Activated CD4-positive, alpha-beta memory T cell treated with anti-CD3 and anti-CD28 coated beads for 36 hours (primary cell): ENCODE data around the gene DENND1B. TPM values are rescaled to one million over a fixed set of nuclear protein-coding genes. Genes with fewer than 3 reads are reported as not detected.
"Not testable (repeated sequence)": the region's sequence is repeated elsewhere in the genome, so short reads cannot be mapped to it uniquely, and the experiment has no call there.

Source experiments
- CTCF ChIA-PET: fragments of 350-600 bp; sonication (Branson Sonifier 250); formaldehyde crosslinking; loops from one replicate; lab custom pipeline; 2021; ENCODE audit warnings: antibody characterized with exemption, inconsistent platforms; lab: Charles Lee
- POLR2A ChIA-PET: fragments of 350-600 bp; sonication (Branson Sonifier 250); formaldehyde crosslinking; loops from one replicate; lab custom pipeline; 2021; ENCODE audit warnings: antibody characterized with exemption; lab: Charles Lee
- DNase-seq: peaks from one replicate; pipeline ENCODE4 v3.0.0-alpha.2; 2020
- H3K27ac Mint-ChIP-seq: one replicate; pipeline ENCODE4 v1.8.0; 2021; ENCODE audit warnings: mixed read lengths
- H3K27me3 Mint-ChIP-seq: one replicate; pipeline ENCODE4 v1.8.0; 2021; ENCODE audit warnings: mixed read lengths
- H3K36me3 Mint-ChIP-seq: one replicate; pipeline ENCODE4 v1.8.0; 2021; ENCODE audit warnings: mixed read lengths
- H3K4me1 Mint-ChIP-seq: one replicate; pipeline ENCODE4 v1.8.0; 2021; ENCODE audit warnings: low read depth, mixed read lengths
- H3K4me3 Mint-ChIP-seq: one replicate; pipeline ENCODE4 v1.8.0; 2021; ENCODE audit warnings: mild to moderate bottlenecking, mixed read lengths
- H3K9me3 Mint-ChIP-seq: one replicate; pipeline ENCODE4 v1.8.0; 2021; ENCODE audit warnings: mixed read lengths
- intact Hi-C: fragments of 100-400 bp; cut with micrococcal nuclease; formaldehyde crosslinking; loops from one replicate; pipeline ENCODE4 v1.15.1; 2023
- total RNA-seq, 2 experiments: library from RNA; stranded (reverse); gene quantifications; one replicate each; pipeline ENCODE4 v1.2.3, GENCODE V29; 2021

DENND1B gene
- total RNA-seq, 2 experiments from 2014 or later, result 12.5 to 15.6 TPM

DNA sequence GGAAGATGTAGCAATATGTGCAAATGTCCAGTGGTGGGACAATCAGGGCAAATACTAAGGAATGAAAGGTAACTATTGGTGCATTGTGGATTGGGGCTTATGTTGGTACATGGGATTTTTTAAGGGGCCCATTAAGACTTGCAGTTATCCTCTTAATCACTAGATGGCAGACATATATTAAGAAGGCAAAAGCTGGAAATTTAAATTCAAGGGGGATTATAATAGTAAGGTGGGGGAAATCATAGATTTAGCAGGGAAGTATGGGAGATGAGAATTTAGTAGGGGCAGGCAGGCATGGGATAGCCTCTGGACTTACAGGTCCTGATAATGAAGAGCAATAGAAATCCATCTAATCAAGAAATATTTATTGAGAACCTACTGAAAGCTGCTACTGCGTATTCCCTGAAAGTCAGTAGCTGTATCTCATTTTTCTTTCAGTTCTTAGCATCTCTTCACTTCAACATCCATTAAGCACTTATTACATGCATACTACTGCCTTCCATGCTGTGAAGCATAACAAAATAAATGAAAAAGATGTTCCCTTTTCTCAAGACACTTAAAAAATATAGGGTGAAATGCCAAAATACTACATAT, 255.4 kb downstream of the DENND1B start:
- H3K36me3 Mint-ChIP-seq, result peaks cover 1% of the 10 kb centered on the region
- H3K27ac Mint-ChIP-seq, result no peak overlapping the region
- ChIA-PET POLR2A (no interaction called here), CTCF (interaction anchor here (0.6 to 2.9 kb wide), 12 partner anchors 58 to 534 kb away, joined by 3 to 24 read pairs (median 3); no protein-coding TSS in a partner anchor)
- H3K4me3 Mint-ChIP-seq, result no peak overlapping the region
- peaks cover 6% of the 10 kb centered on the region for H3K4me1 Mint-ChIP-seq
- intact Hi-C loops, result loop anchor here (2.0 to 10.0 kb wide), 6 partner anchors 97 to 945 kb away; partner anchors contain the start of gene NEK7
- no peaks in the 10 kb centered on the region for H3K27me3 Mint-ChIP-seq
- no peaks in the 10 kb centered on the region for H3K9me3 Mint-ChIP-seq
- DNase-seq, result no peak

DNA sequence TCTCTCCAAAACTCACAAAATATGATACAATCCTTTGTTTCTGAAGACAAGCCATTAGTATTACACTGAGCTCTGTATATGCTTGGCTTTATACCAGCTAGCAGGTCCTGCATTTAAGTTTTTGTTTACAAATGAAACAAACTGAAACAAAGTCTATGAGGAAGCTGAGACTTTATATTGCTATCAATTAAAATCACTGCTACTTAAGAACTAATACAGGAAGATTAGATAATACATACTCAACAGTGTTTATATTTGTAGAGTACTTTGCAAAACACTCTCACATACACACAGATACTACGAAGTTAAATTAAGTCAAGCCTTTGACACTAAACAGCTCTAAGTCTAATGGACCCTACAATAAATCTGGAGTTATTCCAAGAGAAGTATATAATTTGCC, 259.9 kb downstream of the DENND1B start:
- no peaks in the 10 kb centered on the region for H3K4me1 Mint-ChIP-seq
- H3K27ac Mint-ChIP-seq, result no peak overlapping the region
- no peak overlapping the region for H3K4me3 Mint-ChIP-seq
- H3K9me3 Mint-ChIP-seq, result no peaks in the 10 kb centered on the region
- CTCF ChIA-PET, result interaction anchor here (0.9 to 2.5 kb wide), 5 partner anchors 11 to 409 kb away, joined by 3 to 8 read pairs (median 3); no protein-coding TSS in a partner anchor
- POLR2A ChIA-PET, result no interaction called here
- no peak for DNase-seq
- no peaks in the 10 kb centered on the region for H3K27me3 Mint-ChIP-seq
- intact Hi-C loops, result no loop called here
- H3K36me3 Mint-ChIP-seq, result peaks cover 10% of the 10 kb centered on the region

- no peaks in the 10 kb centered on the region for H3K27me3 Mint-ChIP-seq
- no peak overlapping the region for H3K27ac Mint-ChIP-seq
- H3K36me3 Mint-ChIP-seq, result peaks cover 10% of the 10 kb centered on the region
- intact Hi-C loops, result no loop called here
- ChIA-PET POLR2A (no interaction called here), CTCF (interaction anchor here (1.1 kb wide), 1 partner anchor 155 kb away, joined by 4 read pairs; no protein-coding TSS in a partner anchor)
- no peaks in the 10 kb centered on the region for H3K9me3 Mint-ChIP-seq
- DNase-seq, result no peak
- no peaks in the 10 kb centered on the region for H3K4me1 Mint-ChIP-seq
- no peak overlapping the region for H3K4me3 Mint-ChIP-seq
Measured at GRCh38 chr1:197510691-197511378, 264.4 kb downstream of the DENND1B start.

GRCh38 chr1:197496722-197497121, 278.6 kb downstream of the DENND1B start:
- Mint-ChIP-seq H3K4me3 (no peak overlapping the region), H3K27ac (no peak overlapping the region), H3K36me3 (no peaks in the 10 kb centered on the region), H3K9me3 (no peaks in the 10 kb centered on the region), H3K27me3 (peaks cover 6% of the 10 kb centered on the region), H3K4me1 (no peaks in the 10 kb centered on the region)
- intact Hi-C loops, result no loop called here
- ChIA-PET POLR2A (no interaction called here), CTCF (no interaction called here)
- DNase-seq, result no peak

- CTCF ChIA-PET, H3K4me3 Mint-ChIP-seq, H3K4me1 Mint-ChIP-seq, POLR2A ChIA-PET, H3K9me3 Mint-ChIP-seq, intact Hi-C loops, H3K36me3 Mint-ChIP-seq, H3K27me3 Mint-ChIP-seq, H3K27ac Mint-ChIP-seq, DNase-seq: not testable (repeated sequence)
Measured at GRCh38 chr1:197491505-197491904, 283.8 kb downstream of the DENND1B start.

DNA sequence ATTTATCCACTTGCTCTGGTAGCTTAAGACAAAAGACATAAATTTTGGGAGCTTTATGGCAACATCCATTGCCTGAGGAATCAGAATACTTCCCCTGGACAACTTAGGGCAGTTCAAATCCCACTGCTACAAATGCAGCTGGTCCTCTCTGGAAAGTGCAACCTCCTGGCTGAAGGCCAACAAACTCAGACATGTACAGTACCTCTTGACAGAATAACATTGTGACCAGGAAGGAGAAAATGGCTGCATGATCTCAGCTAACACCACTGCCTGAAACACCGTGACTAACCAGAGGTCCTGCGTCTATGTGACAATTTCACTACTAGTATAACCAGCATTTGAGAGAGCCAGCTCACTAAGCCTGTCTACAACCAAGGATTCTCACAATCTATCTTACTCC, 288.3 kb downstream of the DENND1B start:
- no peaks in the 10 kb centered on the region for H3K4me1 Mint-ChIP-seq
- H3K36me3 Mint-ChIP-seq, result no peaks in the 10 kb centered on the region
- intact Hi-C loops, result no loop called here
- no peak overlapping the region for H3K27ac Mint-ChIP-seq
- no peak for DNase-seq
- H3K4me3 Mint-ChIP-seq, result no peak overlapping the region
- H3K27me3 Mint-ChIP-seq, result peaks cover 3% of the 10 kb centered on the region
- CTCF ChIA-PET, result no interaction called here
- POLR2A ChIA-PET, result no interaction called here
- no peaks in the 10 kb centered on the region for H3K9me3 Mint-ChIP-seq

DNA sequence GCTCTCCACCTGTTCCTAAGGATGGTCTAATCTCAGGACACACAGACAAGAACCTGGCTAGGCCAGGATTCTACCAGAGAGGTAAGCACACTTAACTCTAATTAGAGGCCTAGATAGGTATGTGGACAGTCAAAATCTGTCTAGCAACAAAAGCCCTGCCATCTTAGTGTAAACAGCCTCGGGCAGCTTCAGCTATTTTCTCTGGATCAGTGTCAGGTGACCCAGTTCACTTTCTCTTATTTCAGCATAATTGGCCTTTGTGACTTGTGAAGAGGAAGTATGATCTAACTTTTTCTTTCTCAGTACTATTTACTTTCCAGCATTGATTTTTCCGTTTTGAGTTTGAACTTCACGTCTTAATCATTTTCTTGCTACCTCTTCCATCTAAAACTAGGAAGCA, 289.5 kb downstream of the DENND1B start:
- intact Hi-C loops, result no loop called here
- Mint-ChIP-seq H3K4me3 (no peak overlapping the region), H3K27me3 (peaks cover 3% of the 10 kb centered on the region), H3K27ac (no peak overlapping the region), H3K9me3 (no peaks in the 10 kb centered on the region), H3K36me3 (no peaks in the 10 kb centered on the region), H3K4me1 (peaks cover 9% of the 10 kb centered on the region)
- ChIA-PET CTCF (interaction anchor here (1.2 kb wide), 1 partner anchor 116 kb away, joined by 3 read pairs; no protein-coding TSS in a partner anchor), POLR2A (interaction anchor here (0.6 kb wide), 1 partner anchor 41 kb away, joined by 3 read pairs; no protein-coding TSS in a partner anchor)
- DNase-seq, result no peak

DNA sequence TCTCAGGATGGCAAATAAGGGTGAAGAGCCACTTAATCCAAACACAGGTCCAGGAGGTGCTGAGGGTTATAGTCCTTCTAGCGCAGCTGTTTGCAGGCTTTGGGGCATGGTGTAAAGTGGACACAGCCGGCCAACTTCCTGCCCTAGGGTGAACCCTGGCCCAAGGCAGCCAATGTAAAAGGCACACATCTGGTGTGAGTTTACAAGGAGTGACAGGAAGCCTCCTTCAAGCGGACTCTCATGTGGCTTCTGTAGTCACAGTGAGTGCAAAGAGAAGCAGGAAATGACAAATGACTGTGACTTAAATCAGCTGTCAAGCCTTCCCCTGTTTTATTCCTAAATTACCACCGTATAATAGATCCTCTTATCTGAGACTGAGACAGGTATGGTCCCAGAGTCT, 294.2 kb downstream of the DENND1B start:
- H3K4me1 Mint-ChIP-seq, result peaks cover 12% of the 10 kb centered on the region
- H3K27me3 Mint-ChIP-seq, result peaks cover 1% of the 10 kb centered on the region
- ChIA-PET CTCF (no interaction called here), POLR2A (no interaction called here)
- DNase-seq, result peak; percentile 38
- intact Hi-C loops, result loop anchor here (5.0 kb wide), 1 partner anchor 79 kb away; no protein-coding TSS in a partner anchor
- H3K27ac Mint-ChIP-seq, result no peak overlapping the region
- no peaks in the 10 kb centered on the region for H3K36me3 Mint-ChIP-seq
- H3K9me3 Mint-ChIP-seq, result no peaks in the 10 kb centered on the region
- H3K4me3 Mint-ChIP-seq, result no peak overlapping the region

- DNase-seq, result no peak
- Mint-ChIP-seq H3K27me3 (no peaks in the 10 kb centered on the region), H3K36me3 (no peaks in the 10 kb centered on the region), H3K9me3 (no peaks in the 10 kb centered on the region), H3K4me1 (peaks cover 12% of the 10 kb centered on the region), H3K27ac (no peak overlapping the region), H3K4me3 (no peak overlapping the region)
- intact Hi-C loops, result loop anchor here (5.0 kb wide), 1 partner anchor 78 kb away; no protein-coding TSS in a partner anchor
- POLR2A ChIA-PET, result no interaction called here
- CTCF ChIA-PET, result no interaction called here
Measured at GRCh38 chr1:197480446-197480845, 294.8 kb downstream of the DENND1B start.

GRCh38 chr1:197472141-197472540, 303.1 kb downstream of the DENND1B start:
- CTCF ChIA-PET, result no interaction called here
- intact Hi-C loops, result no loop called here
- H3K36me3 Mint-ChIP-seq, result no peaks in the 10 kb centered on the region
- no peak overlapping the region for H3K4me3 Mint-ChIP-seq
- H3K27ac Mint-ChIP-seq, result no peak overlapping the region
- no peaks in the 10 kb centered on the region for H3K9me3 Mint-ChIP-seq
- POLR2A ChIA-PET, result no interaction called here
- no peaks in the 10 kb centered on the region for H3K27me3 Mint-ChIP-seq
- no peak for DNase-seq
- no peaks in the 10 kb centered on the region for H3K4me1 Mint-ChIP-seq

DNA sequence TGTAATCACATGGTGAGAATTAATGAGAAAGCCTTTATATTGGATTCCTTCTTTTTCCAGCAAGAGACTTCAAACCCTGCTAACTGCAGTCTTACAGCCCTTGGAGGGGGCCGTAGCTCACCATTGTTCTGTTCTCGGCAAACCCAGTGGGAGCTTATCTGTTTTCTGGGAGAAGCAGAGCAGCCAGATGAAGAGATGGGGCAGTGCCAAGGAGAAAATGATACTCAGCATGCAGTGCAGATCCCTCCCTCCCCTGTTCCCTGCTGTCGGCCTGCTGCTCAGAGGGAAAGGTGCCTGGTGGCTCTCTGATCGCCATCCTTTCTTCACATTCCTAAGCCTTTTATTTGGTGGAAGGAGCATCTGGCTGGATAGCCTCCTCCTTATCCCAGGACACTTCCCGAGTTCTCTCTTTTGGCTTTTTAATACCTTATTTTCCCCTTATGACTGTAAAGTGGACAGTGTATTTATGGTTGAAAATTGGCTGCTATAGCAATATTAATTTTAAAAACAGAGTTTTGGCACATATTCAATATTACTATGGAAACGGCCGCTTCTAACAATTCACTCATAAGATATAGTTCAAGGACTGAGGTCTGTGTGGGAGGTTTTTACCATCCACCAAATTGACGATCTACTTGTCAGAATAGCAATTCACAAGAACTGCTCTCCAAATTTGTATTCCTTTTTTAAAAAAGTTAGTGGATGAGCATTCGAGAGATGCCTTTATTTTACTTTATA, 303.9 kb downstream of the DENND1B start:
- no peaks in the 10 kb centered on the region for H3K9me3 Mint-ChIP-seq
- ChIA-PET POLR2A (no interaction called here), CTCF (interaction anchor here (0.7 kb wide), 2 partner anchors 88 to 170 kb away, joined by 3 read pairs; no protein-coding TSS in a partner anchor)
- no peak for DNase-seq
- no peak overlapping the region for H3K4me3 Mint-ChIP-seq
- H3K36me3 Mint-ChIP-seq, result no peaks in the 10 kb centered on the region
- H3K4me1 Mint-ChIP-seq, result no peaks in the 10 kb centered on the region
- intact Hi-C loops, result no loop called here
- no peaks in the 10 kb centered on the region for H3K27me3 Mint-ChIP-seq
- H3K27ac Mint-ChIP-seq, result no peak overlapping the region

DNA sequence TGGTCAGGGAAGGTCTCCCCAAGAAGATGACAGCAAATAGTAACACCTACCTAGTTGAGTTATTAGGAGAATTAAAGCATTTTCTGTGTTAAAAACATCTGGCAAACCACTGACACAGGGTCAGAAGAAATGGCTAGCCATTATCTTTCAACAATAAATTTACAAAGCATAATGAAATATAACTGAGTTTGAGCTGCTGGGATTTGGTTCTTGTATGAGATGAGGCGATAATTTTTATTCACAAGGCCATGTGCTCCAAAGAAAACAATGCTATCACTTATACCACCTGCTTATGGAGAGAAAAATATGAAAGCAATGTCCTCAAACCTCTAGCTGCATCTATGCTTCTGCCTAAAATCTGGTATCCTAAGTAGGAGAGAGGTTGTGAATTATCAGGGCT, 304.9 kb downstream of the DENND1B start:
- Mint-ChIP-seq H3K27ac (no peak overlapping the region), H3K9me3 (no peaks in the 10 kb centered on the region), H3K4me1 (no peaks in the 10 kb centered on the region), H3K4me3 (no peak overlapping the region), H3K27me3 (no peaks in the 10 kb centered on the region), H3K36me3 (no peaks in the 10 kb centered on the region)
- ChIA-PET POLR2A (no interaction called here), CTCF (no interaction called here)
- intact Hi-C loops, result no loop called here
- no peak for DNase-seq
